ENCODE data around the gene ACOT13.

Gene ACOT13

GRCh38 chr6:24663189-24663588 lies 3.7 kb upstream of the ACOT13 start:
- H3K27me3 ChIP-seq (ENCODE audit: insufficient read depth, low read length): no peaks in the 10 kb centered on the region
- H3K4me3 ChIP-seq (ENCODE audit: low read depth, low read length, poor library complexity, severe bottlenecking): no peak overlapping the region
- no peak overlapping the region for H3K27ac ChIP-seq (ENCODE audit: low read depth, low read length, poor library complexity, severe bottlenecking)
- H3K79me2 ChIP-seq (ENCODE audit: insufficient read depth, low read length): peaks cover 18% of the 10 kb centered on the region
- peaks cover 29% of the 10 kb centered on the region for H3K4me1 ChIP-seq (ENCODE audit: insufficient read depth, low read length, severe bottlenecking)
- no peak overlapping the region for H3K4me2 ChIP-seq (ENCODE audit: low read length)
- H2AFZ ChIP-seq (ENCODE audit: low read length): no peak overlapping the region
- peaks cover 71% of the 10 kb centered on the region for H3K36me3 ChIP-seq (ENCODE audit: insufficient read depth, low read length)
- H3K9me2 ChIP-seq (ENCODE audit: low read depth, low read length): no peaks in the 10 kb centered on the region
- H3F3A ChIP-seq (ENCODE audit: insufficient read depth, low read length): no peaks in the 10 kb centered on the region
- no peaks in the 10 kb centered on the region for H3K9me3 ChIP-seq (ENCODE audit: low read length)
- TF ChIP-seq CTCF (IDR thresholded peaks at IDR 0.05; ENCODE audit: low read length) (no peak), EZH2 (IDR thresholded peaks at IDR 0.05; ENCODE audit: borderline replicate concordance, low read length) (no peak)
- no peaks in the 10 kb centered on the region for H4K20me1 ChIP-seq (ENCODE audit: insufficient read depth, low read length)
- H3K9ac ChIP-seq (ENCODE audit: low read length): no peak overlapping the region

DNA sequence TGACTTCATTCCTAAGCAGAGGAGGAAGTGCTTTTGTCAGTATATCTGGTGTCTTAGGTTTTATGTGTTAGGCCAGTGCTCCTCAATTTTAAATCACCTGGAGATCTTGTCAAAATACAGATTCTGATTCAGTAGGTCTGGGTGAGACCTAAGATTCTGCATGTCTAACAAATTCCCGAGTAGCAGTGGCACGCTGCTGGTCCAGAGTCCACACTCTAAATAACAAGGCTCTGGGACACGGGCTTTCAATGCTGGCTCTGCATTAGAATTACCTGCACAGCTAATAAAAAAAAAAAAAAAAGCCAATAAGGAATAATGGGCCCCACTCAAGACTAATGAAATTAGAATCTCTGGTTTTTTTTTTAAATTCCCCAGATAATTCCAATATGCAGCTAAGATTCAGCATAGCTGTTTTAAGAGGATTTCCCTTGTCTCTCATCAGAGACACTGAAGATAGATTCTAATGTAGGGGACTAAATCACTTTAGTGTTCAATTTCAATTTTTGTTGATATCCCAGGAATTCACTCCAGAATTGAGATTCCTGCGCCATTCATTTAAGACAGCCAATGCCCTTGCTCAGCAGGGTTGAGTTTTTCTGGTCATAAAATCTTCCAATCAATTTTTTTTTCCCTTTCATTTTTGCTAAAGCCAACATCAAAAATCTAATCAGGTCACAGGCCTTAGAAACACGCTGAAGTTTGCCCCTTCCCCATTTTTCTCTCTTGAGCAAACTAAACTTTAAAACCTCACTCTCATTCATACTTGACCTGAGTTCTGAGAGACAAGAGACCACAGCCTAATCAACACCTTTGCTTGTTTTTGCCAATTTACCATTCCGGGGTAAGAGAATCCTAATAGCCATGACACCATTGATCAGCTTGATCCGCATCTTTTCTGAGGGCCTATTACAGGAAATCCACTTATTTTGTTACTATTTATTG lies 2.6 kb upstream of the ACOT13 start:
- peak overlapping the region; percentile 93 for H3K4me3 ChIP-seq (ENCODE audit: low read depth, low read length, poor library complexity, severe bottlenecking)
- no peaks in the 10 kb centered on the region for H4K20me1 ChIP-seq (ENCODE audit: insufficient read depth, low read length)
- H3K27me3 ChIP-seq (ENCODE audit: insufficient read depth, low read length): no peaks in the 10 kb centered on the region
- no peaks in the 10 kb centered on the region for H3F3A ChIP-seq (ENCODE audit: insufficient read depth, low read length)
- H3K4me2 ChIP-seq (ENCODE audit: low read length): peak overlapping the region; percentile 82
- TF ChIP-seq CTCF (IDR thresholded peaks at IDR 0.05; ENCODE audit: low read length): no peak
- TF ChIP-seq EZH2 (IDR thresholded peaks at IDR 0.05; ENCODE audit: borderline replicate concordance, low read length): no peak
- peaks cover 60% of the 10 kb centered on the region for H3K36me3 ChIP-seq (ENCODE audit: insufficient read depth, low read length)
- peaks cover 18% of the 10 kb centered on the region for H3K79me2 ChIP-seq (ENCODE audit: insufficient read depth, low read length)
- H3K9me3 ChIP-seq (ENCODE audit: low read length): no peaks in the 10 kb centered on the region
- H3K9ac ChIP-seq (ENCODE audit: low read length): no peak overlapping the region; the same call in 1 of the 2 replicates
- no peak overlapping the region for H3K27ac ChIP-seq (ENCODE audit: low read depth, low read length, poor library complexity, severe bottlenecking)
- no peak overlapping the region for H2AFZ ChIP-seq (ENCODE audit: low read length)
- no peaks in the 10 kb centered on the region for H3K9me2 ChIP-seq (ENCODE audit: low read depth, low read length)
- H3K4me1 ChIP-seq (ENCODE audit: insufficient read depth, low read length, severe bottlenecking): peaks cover 29% of the 10 kb centered on the region

DNA sequence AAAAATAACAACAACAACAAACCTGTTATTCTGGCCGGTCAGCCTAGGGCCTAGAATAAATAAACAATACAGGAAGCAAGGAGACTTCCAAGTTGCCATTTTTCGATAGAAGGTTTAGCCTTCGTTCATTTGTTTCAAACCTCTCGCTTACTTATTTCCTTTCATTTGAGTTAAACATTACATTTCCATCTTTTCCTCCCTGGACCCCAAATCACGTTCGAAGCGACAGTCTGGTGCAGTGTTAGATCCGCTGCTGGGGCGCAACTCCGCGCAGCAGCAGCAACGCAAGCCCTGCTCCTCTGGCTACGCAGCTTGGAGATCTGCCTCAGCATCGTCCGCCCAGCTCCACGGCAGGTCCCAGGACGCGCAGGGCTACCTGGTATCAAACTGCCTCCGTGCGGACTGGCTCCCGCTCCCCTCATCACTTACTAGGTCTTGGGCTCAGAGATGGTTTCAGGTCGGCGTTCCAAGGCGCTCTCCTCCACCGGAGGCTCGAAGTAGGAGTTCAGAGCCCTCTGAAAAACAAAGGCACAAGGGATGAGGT lies 708 bp upstream of the ACOT13 start:
- Histone ChIP-seq H3K9me3 (ENCODE audit: low read length) (peaks cover 5% of the 10 kb centered on the region; the same call in 1 of the 2 replicates), H3K27me3 (ENCODE audit: insufficient read depth, low read length) (no peaks in the 10 kb centered on the region), H3K9ac (ENCODE audit: low read length) (peak overlapping the region; percentile 94), H3K27ac (ENCODE audit: low read depth, low read length, poor library complexity, severe bottlenecking) (peak overlapping the region; percentile 54), H3K36me3 (ENCODE audit: insufficient read depth, low read length) (peaks cover 50% of the 10 kb centered on the region), H3K79me2 (ENCODE audit: insufficient read depth, low read length) (peaks cover 18% of the 10 kb centered on the region), H3F3A (ENCODE audit: insufficient read depth, low read length) (no peaks in the 10 kb centered on the region; the same call in 1 of the 2 replicates), H3K4me2 (ENCODE audit: low read length) (peak overlapping the region; percentile 82), H3K4me3 (ENCODE audit: low read depth, low read length, poor library complexity, severe bottlenecking) (peak overlapping the region; percentile 93), H2AFZ (ENCODE audit: low read length) (no peak overlapping the region), H3K9me2 (ENCODE audit: low read depth, low read length) (no peaks in the 10 kb centered on the region), H4K20me1 (ENCODE audit: insufficient read depth, low read length) (no peaks in the 10 kb centered on the region), H3K4me1 (ENCODE audit: insufficient read depth, low read length, severe bottlenecking) (peaks cover 29% of the 10 kb centered on the region)
- no peak for TF ChIP-seq CTCF (IDR thresholded peaks at IDR 0.05; ENCODE audit: low read length)
- no peak for TF ChIP-seq EZH2 (IDR thresholded peaks at IDR 0.05; ENCODE audit: borderline replicate concordance, low read length)
